GM12801 (cell line): ENCODE results near the gene TMEM221.

Source experiments
- TF ChIP-seq, protein P1 (sequence below): IDR thresholded peaks from one replicate; pipeline ENCODE4 v1.5.1; 2011; ENCODE audit warnings: control low read depth; ENCODE audit not compliant: insufficient read length; ENCODE audit errors: extremely low read depth

The TMEM221 gene

DNA sequence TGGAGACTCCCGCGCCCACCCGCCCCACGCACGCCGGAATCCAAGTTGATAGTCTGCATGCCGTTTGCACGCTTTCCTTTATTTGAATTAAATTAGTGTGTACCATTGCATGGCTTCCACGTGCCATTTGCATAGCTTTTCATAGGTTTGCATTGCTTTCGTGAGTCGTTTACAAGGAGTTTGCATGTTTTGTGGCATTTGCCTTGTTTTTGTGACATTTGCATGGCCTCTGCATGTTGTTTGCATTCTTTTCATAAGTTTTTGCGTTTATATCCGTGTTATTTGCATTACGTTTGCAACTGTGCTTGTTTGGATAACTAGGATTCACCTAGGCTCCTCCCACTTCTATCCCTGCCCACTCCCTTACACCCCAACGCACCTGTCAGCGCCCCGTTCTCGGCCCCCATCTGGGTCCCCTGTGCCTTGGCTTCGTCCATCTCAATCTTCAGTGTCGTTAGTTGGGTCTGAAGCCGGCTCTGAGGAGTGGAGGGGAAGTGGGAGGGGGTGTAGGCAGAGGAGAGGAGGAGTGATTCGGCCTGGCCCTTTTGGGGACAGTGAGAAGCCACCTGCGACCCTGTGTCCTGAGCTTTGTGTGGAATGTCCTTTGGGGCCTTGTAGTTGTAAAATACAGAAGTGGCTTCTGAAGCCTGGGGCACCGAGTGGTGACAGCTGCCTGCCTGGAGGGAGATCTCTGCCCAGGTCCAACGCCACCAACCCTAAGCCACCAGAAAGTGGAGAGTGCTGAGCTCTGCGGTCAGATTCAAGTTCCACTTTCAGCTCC, 56.9 kb downstream of the TMEM221 start:
- TF ChIP-seq, protein P1, sequence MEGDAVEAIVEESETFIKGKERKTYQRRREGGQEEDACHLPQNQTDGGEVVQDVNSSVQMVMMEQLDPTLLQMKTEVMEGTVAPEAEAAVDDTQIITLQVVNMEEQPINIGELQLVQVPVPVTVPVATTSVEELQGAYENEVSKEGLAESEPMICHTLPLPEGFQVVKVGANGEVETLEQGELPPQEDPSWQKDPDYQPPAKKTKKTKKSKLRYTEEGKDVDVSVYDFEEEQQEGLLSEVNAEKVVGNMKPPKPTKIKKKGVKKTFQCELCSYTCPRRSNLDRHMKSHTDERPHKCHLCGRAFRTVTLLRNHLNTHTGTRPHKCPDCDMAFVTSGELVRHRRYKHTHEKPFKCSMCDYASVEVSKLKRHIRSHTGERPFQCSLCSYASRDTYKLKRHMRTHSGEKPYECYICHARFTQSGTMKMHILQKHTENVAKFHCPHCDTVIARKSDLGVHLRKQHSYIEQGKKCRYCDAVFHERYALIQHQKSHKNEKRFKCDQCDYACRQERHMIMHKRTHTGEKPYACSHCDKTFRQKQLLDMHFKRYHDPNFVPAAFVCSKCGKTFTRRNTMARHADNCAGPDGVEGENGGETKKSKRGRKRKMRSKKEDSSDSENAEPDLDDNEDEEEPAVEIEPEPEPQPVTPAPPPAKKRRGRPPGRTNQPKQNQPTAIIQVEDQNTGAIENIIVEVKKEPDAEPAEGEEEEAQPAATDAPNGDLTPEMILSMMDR: no peak

DNA sequence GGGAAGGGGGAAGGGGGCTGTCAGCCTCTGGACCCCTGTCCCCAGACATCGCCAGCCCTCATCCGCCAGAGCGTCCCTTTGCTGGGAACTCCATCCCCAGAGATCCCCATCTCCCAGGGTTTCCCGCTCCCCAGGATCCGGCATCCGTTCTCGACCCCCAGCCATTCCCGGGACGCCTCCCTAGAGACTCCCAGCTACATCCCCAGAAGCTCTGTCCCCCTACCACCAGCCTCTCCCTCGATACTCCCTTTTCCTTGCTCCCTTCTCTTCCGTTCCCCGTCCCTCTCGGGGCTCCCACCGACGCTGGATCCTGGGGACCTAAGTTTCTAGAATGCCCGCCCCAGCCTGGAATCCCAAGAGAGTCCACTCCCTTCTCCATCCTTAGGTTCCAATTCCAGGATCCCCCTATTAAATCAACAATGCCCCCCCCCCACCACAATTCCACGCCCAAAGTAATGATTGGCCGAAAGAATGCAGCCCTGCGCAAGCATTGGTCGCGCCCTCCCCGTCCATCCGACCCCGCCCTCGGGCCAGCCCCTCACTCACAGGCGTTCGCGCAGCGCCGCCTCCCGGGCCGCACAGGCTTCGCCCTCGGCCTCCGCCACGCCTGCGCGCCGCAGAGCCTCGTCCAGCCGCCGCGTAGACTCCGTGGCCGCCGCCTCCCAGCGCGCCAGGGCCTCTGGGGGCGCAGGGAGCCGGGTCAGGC, 57.6 kb downstream of the TMEM221 start:
- TF ChIP-seq, protein P1: no peak

DNA sequence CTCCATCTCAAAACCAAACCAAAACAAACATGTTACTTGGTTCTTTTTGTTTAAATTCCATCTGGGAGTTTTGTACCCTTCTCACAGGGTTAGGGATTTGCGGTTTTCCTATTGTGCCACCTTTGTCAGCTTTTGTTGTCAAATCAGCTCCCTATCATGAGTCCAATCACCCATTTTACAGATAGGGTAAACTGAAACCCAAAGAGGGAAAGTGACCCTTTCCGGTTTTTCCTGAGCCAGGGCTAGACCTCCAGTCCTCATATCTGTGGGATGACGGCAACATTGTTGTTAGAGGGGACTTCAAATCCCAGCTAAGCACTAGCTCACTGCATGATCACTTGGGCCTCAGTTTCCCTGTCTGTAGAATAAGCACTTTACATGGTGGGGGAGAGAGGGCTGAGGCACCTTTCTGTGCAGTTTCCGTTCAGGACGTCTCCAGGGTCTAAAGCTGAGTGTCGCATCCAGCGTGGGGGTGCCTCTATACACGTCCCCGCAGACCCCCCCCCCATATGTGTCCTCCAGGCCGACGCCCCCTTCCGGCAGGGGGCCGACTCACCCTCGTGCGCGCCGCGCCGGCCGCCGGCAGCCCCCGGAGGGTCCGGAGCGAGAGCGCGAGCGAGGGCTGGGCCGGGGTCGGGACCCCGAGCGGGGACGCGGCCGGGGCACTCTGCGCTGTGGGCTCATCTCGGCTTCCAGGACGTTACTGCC, 58.4 kb downstream of the TMEM221 start:
- TF ChIP-seq, protein P1: no peak

DNA sequence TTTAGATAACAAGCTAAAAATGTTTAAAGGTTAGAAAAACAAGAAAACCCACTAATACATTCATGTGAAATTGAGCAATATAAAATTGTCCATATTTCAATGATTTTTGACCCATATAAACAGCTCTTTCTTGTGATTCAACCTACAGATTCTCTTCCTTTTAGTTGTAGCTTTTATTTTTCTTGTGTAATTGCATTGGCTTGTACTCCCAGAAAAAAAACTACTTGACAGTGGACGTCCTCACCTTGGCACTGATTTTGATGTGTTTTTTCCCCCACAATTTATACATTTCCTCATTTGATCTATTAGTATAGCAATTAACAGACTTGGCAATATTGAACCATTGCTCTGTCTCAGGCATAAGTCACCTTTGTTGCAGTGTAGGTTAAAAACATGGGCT, 59.2 kb downstream of the TMEM221 start:
- TF ChIP-seq, protein P1: no peak

DNA sequence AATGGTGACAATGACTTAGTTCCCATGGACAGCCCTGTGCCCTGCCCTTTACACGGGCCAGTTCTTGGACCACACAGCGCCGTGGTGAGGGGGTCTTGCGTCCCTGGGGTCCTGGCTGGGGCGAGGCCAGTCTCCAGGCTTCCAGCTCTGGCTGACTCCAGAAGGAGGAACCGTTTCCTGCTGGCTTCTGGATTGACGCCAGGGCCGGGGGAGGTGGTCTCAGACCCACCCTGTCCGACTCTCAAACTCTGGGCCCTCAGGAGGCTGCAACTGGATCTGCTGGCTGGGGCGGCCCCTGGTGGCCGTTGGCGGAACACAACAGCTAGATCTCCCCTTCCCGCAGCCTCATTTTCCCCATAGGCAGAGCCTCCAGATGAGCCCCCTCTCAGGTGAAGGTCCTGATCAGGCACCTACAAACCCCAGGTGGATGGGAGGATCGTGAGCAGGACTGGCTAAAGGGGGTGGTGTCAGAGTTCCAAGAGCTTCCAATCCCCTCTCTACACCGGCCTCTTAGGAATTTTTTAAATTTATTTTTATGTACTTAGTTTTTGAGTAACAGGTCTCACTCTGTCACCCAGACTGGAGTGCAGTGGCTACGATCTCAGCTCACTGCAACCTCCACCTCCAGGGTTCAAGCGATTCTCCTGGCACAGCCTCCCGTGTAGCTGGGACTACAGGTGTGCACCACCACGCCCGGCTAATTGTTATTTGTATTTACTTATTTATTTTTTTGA, 62.4 kb downstream of the TMEM221 start:
- TF ChIP-seq, protein P1: no peak
